Measurements from ENCODE around the gene RAB2B. TPM values are rescaled to one million over a fixed set of nuclear protein-coding genes. Genes with fewer than 3 reads are reported as not detected.

RAB2B gene
- 22.0 and 29.3 TPM in 2 replicates for total RNA-seq

DNA sequence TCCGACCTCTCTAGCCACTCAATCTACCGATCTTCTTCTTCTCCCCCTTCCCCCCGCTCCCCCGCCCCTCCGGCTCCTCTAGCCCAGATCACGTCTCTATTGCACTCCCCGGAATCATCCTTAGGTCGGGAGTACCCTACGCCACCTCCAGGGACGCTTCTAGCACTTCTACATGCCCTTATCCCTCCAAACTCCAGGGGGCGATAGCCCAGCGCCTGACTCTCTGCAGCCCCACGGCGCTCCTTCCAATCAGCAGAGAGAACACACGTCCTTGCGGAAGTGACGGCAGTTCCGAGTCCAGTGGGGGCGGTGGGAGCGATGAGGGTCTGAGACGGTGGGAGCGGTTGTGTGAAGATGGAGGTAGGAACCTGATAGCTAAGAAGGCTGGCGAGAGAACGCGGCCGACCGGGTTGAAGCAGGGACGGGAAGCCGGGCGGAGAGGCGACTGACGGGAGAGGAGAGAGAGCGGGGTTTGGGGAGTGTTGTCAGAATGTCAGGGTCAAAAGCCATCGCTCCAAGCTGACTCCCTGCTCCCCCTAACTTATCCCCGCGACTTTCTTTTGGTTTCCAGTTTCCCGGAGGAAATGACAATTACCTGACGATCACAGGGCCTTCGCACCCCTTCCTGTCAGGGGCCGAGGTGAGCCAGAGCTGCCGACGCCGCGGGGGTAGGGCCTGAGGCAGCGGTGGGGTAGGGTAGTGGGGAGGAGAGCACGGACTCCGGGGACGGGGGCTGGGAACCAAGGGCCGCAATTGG is at the start of gene RAB2B, which contains the start of gene TOX4:
TSS of gene RAB2B (minus strand) at position 35 of the 757 bp plus-strand sequence. CDS start 87 bp downstream, outside the sequence.
TSS of gene TOX4 (plus strand) at position 271 of the 757 bp plus-strand sequence. CDS start at position 355, 84 bp downstream.
- DNase-seq (ENCODE audit: low read depth in 2 of 2) = peak; percentile 99

DNA sequence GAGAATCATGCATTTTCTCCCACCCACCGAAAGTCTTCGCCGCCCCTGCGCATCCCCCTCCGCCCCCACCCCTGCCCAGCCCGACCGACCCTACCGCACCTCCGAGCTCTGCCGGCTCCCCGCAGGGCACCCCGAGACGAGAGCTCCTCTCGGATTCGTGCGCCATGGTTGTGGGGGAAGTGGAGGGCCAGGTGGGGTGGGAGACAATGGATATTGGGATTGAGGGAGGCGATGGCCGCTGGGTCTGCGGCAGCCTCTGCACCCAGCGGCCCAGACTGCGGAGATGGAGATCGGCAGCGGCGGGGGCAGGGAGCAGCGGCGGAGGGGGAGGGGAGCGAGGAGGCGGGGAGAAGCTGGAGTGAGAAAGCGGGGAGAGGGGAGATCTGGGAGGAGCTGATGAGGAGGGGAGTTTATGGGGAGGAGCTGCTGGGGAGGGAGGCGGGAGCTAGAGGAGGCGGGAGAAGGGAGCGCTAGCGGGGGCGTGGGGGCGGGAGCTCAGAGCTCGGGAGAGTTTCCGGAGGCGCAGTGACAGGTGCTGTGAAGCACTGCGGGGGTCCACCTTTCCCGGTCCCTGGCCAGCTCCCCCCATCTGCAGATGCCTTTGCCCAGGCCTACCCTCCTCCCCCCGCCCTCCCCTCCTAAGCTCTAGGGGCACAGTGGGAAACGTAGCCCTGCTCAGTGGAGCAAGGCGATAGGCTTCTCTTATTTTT is 49.4 kb upstream of the RAB2B start, which contains the start of gene SALL2:
TSS of gene SALL2 (minus strand) at position 385 of the 710 bp plus-strand sequence. CDS start at position 166, 219 bp downstream.
- peak in 1 of 2 donors; percentile 47 for DNase-seq (ENCODE audit: low read depth in 2 of 2)

DNA sequence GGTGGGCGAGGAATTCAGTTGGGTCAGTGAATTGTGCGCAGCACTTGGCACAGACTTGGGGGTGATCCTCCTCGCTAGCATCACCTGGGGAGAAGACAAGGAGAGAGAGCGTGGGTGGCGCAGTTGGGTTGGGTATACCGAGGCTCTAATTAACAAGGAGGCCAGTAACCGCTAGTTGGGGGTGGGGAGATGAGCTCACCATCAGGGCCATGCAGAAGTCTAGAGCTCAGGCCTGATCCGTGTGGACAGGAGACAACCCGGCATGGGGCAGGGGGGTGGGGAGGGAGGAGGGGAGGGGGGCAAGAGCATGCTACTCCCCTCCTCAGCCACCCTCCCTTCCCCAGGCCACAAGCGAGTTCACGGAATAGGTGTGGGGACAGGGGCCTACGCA is 48.8 kb upstream of the RAB2B start:
- DNase-seq (ENCODE audit: low read depth in 2 of 2) = no peak

DNA sequence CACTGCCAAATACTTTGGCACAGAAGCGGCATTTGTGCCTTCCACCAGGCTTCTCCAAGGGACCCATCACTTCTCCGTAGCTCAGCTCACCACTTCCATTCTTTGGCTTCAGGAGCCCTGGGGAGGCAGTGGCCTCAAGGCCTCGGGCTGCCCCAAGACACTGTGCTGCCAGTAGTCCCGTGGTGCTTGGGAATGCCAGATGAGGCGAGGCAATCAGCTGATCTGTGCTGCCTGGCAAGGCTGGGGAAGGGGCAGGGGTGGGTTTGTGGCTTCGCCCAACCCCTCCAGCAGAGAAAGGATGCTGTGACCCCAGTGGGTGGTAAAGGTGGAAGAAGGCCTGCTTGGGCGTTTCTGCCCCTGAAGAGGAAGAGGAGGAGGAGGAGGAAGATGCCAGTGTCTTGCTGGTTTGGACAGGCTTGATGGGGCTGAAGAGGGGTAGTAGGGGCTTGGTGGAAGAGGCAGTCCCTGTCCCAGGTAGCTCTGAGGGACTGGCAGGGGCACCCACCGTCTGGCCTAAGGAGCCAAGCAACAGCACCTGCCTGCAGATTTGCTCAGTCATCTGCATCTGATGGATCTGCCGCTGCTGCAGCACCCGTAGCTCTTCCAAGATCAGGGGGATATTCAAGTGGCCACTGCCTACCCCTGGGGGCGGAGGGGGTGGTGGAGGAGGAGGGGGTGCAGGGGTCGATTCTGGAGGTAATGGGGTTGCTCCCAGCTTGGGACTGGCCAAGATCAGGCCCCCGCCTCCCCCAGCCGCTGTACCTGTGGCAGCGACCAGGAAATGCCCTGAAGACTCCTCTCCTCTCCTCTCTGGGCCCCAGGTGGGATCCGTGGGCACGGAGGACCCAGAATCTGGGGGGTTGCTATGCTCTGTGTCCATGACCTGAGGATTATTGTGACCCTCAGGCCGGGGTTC is 48.1 kb upstream of the RAB2B start:
- DNase-seq (ENCODE audit: low read depth in 2 of 2) = no peak

DNA sequence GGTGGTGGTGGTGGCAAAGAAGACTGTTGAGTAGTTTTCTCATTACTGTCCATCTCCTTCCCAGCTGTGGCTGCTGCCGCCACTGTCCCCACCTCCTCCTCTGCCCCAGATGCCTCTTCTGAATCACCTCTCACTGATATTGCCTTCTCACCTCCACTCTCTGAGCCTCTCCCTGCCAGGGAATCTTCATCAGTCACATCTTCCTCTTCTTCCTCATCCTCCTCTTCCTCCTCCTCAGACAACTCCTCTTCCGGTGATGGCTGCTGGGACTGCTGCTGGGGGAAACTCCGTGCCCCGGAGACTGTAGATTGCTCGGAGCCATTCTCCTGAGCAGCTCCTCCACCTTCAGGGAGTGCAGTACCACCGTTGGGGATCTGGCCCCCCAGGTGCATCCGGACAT is 46.4 kb upstream of the RAB2B start:
- no peak for DNase-seq (ENCODE audit: low read depth in 2 of 2)

DNA sequence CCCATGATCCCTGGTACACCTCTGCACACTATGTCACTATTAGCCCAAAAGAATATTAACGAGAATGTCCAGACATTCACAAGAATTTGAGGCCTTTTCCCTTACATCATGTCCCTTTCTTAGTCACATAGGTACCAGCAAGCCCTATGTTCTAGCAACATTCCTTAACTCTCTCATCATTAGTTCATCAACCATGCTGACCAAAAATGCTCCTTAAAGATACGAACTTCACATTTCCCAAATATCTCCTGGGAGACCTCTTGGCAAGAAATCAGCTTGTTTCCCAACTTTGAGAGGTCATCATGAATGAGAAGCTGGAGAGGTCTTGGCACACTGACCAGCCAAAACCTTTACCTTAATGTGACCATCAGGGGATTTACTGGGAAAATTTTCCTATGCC is 44.7 kb upstream of the RAB2B start:
- no peak for DNase-seq (ENCODE audit: low read depth in 2 of 2)

DNA sequence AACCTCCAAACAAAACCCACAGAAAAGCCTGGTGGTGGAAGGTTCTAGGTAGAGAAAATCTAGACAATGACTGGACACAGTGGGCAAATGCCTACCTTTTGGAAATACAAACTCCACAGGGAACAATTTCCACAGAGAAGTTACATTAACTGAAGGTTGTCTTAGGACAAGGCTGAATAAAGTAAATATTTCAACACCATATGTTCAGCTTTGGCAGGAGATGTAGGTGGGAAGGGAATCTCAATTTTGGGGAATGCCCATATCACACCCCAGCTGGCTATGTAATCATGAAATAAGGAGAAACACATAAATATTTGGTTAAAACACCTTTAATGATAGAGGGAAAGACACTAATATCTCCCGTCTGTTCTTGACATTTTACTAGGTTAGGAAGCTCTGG is 44.0 kb upstream of the RAB2B start:
- no peak for DNase-seq (ENCODE audit: low read depth in 2 of 2)

DNA sequence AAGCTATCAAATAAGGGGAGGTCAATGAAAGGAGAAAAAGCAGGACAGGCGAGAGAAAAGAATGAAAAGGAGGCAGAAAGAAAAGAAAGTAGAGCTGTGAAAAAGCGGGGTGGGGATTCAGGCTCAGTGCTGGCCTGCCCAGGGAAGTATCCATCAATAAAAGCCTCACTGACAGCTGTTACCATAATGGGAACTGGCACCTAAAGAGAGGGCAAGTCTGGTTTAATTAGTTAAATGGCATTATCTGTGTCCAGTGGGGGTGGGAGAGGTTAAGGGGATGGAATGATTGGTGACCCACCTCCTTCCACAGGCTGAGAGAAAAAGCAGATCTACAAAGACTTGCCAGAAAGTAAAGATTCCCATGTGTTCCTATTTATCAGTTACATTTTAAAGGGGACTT is 42.0 kb upstream of the RAB2B start:
- no peak for DNase-seq (ENCODE audit: low read depth in 2 of 2)

DNA sequence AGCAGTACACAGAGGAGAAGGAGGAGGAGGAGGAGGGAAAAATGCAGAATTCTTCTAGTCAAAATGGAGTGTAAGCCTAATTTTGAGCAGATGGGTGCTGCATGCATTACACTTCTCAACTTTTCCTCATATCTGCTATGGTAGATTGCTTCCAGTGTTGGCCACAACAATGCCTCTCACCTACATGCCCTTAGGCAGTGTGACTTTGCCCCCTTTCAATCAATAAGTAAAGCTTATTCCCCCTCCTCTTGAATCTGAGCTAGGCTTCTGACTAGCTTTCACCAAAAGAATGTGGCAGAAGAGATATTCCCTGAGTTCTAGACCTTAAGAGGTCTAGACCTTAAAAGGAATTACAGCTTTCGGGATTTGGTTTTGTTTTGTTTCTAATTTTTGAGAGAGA is 37.6 kb upstream of the RAB2B start:
- no peak for DNase-seq (ENCODE audit: low read depth in 2 of 2)

DNA sequence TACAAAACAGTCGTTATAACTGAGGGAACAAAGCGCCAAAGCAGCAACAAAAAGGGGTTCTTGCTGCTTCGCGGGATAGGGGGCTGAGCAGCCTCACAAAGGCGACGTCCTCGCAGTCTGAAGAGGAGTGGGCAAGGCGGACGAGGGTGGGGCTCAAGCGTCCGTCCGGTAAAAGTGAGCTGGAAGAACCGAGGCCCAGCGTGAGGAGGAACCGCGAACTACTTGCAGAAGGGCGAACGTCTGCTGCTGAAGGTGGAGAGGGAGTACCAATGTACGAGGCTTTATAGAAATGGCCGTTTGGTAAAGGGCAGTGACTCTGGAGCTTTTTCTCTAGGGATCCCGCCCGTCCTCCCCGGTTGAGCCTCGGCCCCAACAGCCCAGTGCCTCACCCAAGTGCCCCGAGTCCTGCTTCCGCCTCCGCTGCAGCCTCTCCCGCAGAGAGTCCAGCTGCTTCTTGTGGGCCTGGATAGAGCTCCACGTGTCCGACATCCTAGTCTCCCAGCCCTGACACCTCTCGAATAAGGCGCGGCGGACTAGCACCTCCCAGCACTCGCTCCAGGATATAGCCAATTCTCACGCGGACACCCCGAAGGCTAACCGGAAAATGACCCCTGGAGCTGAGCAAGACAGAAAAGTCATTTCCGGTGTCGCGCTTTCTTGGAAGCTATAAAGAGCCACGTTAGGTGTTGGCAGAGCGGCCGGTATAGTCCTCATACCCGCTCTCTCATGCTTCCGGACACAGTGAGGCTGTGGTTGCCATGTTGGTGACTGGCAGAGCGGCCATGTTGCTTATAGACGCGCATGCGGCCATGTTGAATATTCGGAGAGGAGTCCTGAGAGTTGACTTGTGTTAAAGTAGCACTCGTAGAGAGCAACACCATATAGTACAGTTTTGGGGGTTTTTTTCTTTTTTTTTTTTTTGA is 34.2 kb upstream of the RAB2B start, which contains the start of gene METTL3:
TSS of gene METTL3 (minus strand) at position 606 of the 923 bp plus-strand sequence. CDS start at position 489, 117 bp downstream.
- peak; percentile 97 to 99 for DNase-seq (ENCODE audit: low read depth in 2 of 2)

DNA sequence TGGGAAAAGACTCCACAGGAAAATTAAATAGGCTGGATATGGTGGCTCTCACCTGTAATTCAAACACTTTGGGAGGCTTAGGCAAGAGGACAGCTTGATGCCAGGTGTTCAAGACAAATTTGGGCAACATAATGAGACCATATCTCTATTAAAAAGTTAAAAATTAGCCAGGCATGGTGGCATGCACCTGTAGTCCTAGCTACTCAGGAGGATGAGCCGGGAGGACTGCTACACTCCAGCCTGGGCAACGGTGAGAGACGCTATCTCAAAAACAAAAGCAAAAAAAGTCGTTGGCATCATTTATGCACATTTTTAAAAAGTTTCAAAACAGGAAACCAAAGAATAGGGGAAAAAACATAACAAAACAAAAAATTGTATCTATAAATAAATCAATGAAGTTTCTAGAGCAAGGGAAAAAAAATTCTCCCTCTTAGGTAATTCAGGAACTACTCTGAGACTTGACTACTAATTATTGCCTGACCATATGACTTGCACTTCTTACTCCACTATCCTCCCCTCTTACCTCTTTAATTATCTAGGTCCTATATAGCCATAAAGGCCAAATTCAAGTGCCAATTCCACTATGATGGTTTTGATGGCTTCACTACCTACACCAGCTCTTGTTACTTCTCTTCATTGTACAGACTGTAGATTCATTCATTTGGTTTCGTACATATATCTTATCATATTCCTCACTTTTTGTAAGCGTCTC is 32.8 kb upstream of the RAB2B start:
- no peak for DNase-seq (ENCODE audit: low read depth in 2 of 2)

DNA sequence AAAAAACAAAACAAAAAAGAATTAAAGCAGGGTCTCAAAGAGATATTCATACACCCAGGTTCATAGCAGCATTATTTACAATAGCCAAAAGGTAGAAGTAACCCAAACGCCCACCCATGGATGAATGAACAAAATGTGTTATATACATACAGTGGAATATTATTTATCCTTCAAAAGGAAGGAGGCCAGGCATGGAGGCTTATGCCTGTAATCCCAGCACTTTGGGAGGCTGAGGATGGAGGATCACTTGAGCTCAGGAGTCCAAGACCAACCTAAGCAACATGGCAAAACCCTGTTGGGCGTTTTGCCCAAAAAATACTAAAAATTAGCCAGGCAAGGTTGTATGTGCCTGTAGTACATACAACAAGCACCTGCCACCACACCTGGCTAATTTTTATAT is 29.8 kb upstream of the RAB2B start:
- no peak for DNase-seq (ENCODE audit: low read depth in 2 of 2)

DNA sequence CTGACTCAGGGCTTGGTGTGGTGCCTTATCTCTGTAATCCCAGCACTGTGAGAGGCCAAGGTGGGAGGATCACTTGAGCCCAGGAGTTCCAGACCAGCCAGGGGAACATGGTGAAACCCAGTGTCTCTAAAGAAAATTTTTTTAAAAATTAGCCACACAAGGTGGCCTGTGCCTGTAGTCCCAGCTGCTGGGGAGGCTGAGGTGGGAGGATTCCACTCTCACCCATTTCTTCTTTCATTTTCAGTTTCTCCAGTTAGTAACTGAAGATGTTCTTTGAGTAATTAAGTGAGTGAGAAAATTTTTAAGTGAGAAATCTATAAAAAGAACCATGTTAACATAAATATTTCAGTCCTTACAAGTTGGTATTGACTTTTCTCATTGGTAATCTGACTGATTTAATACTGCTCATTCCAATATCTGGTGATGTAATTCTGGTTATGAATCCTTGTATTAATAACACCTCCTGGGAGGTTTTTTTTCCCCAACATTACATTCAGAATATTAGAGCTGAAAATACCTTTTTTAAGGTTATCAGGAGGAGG is 28.3 kb upstream of the RAB2B start:
- DNase-seq (ENCODE audit: low read depth in 2 of 2) = no peak

DNA sequence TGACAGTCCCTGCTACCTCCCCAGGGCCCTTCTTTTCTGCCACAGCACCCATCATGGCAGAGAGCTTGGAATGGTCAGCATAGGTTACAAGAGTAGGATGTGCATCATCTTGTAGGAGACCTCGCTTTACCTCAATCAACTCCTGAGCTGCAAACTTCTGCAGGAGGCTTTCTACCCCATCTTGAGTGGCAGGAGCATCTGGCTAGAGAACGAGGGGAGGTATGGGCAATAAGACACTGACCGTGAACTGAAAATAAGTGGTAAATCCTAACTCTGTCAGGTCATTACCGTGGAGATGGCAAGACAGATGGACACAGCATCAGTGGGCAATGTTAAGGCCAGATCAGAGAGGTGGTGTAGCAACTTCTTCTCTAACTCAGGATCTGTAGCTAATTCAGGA is 26.6 kb upstream of the RAB2B start:
- DNase-seq (ENCODE audit: low read depth in 2 of 2) = no peak

DNA sequence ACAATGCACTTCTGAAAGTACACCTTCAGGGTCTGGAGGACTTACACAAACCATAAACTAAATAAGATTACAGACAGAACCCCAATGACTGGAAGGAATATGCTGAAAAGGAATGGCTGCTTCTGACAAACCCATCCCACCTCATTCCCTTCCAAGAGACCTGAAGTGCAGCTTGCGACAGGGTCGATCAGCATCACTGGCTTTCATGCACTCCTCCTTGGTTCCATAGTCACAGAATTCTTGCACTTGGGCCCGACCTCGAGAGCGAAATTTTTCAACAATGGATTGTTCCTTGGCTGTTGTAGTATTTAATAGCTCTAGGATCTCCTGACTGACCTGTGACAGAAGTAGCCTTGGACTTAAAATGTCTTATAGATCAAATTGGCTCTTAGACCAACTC is 24.8 kb upstream of the RAB2B start:
- DNase-seq (ENCODE audit: low read depth in 2 of 2) = no peak

DNA sequence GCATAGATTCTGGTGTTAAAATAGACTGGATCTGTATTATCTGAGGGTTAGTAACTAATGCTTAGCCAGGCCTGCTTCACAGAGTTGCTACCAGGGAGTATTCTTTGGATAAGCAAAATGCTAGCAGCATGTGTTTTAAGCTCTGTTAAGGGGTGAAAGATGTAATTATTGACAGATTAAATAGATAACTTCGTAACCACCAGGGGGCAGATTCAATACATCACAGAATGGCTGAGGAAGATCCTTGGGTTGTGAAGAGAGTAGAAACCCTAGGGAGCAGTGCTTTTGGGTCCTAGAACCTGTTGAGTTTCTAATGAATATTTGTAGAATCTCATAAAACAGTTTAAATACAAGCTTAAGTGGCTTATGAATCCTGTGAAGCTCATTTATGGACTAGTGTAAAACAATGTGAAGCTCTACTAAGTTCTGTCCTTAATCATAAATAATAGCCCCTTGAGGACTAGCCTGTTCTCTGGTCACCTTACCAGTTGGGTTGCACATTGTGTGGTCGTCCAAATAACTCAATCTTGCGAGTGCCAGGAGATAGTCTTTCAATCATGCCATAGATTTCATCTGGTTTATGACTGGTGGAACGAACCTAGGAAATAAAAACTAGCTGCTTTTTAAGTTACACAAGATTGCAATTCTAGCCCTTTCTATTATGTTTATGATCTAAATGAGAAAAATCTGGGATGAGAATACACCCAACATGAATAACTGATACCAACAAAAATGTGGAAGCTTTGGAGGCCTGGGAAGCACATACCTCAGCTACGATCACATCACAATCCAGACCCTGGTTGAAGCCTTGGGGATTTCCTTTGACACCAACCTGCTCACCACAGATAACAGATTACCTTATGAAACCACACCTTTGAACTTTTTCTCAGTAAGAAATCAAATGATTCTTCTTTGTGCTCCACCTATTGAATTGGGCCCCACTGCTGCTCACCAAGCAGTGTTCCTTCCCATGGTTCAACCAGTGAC is 22.1 kb upstream of the RAB2B start:
- DNase-seq (ENCODE audit: low read depth in 2 of 2) = peak; percentile 40 to 61

DNA sequence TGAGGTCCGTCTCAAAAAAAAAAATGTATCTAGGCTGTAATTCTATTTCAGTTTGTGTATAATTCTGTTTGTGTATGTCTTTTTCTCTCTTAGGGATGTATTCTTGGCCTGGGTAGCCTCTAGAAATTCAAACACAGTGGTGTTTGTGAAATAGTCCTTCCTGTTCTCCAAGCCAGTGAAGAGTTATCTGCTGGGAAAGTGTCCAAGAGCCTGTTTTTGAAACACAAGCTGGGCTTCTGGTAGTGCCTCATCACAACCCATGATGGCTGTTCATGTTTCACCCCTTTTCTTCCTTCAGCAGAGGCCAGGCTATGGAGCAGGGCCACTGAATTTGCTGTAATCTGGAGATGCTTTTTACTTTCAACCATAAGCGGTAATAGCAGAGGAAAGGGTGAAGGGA is 19.7 kb upstream of the RAB2B start:
- peak in 1 of 2 donors; percentile 10 for DNase-seq (ENCODE audit: low read depth in 2 of 2)

Measured in dermis microvascular lymphatic vessel endothelial cell (primary cell).